GM12878 (cell line): ENCODE results near the gene ATRNL1. TPM values are rescaled to one million over a fixed set of nuclear protein-coding genes. Genes with fewer than 3 reads are reported as not detected.

Source experiments
- ATAC-seq: fragments of 200-7000 bp; cut with Tn5 transposase; 3 replicates; pipeline ENCODE4 v1.9.1; 2020; ENCODE audit warnings: mild to moderate bottlenecking, moderate library complexity
- BruUV-seq: library from RNA; stranded (reverse); fragments of 400-500 nt; replicated peaks from 2 replicates; lab custom pipeline; 2021; lab: Mats Ljungman, UMichigan
- CTCF ChIA-PET: fragments of 300-600 bp; sonication (Branson Sonifier 250); formaldehyde crosslinking; extraction: SDS; loops from one replicate; lab custom pipeline; 2021; ENCODE audit warnings: inconsistent platforms; lab: Yijun Ruan, JAX
- POLR2A ChIA-PET: fragments of 350-600 bp; formaldehyde crosslinking; extraction: SDS; loops from one replicate; lab custom pipeline; 2021; ENCODE audit warnings: inconsistent platforms; lab: Charles Lee
- RAD21 ChIA-PET: fragments of 300-600 bp; sonication (Branson Sonifier 250); formaldehyde crosslinking; loops from one replicate; lab custom pipeline; 2023; ENCODE audit warnings: antibody characterized with exemption; ENCODE audit not compliant: unreplicated experiment; lab: Charles Lee
- SMC1A ChIA-PET: fragments of 300-600 bp; sonication (Branson Sonifier 250); formaldehyde crosslinking; loops from one replicate; lab custom pipeline; 2023; ENCODE audit not compliant: unreplicated experiment, uncharacterized antibody; lab: Charles Lee
- DNase-seq: peaks from one replicate; pipeline ENCODE4 v3.0.0-alpha.2; 2011; ENCODE audit warnings: low read depth, low spot score
- FAIRE-seq: peaks from 3 replicates; lab custom pipeline; 2011; peaks lifted over from hg19 to GRCh38; lab: Jason Lieb, UNC
- H2AFZ ChIP-seq: 2 replicates; pipeline ENCODE4 v1.6.0; 2011; ENCODE audit warnings: low read depth, low read length, control low read depth; ENCODE audit not compliant: control insufficient read depth
- H3K27ac ChIP-seq: 2 replicates; pipeline ENCODE4 v1.5.1; 2011; ENCODE audit warnings: control low read depth; ENCODE audit not compliant: control insufficient read depth, insufficient read depth
- H3K27me3 ChIP-seq, 2 experiments: replicated peaks in 1 of 2; 2 replicates each; pipeline versions ENCODE4 v1.6.0 to v1.6.1; 2011; ENCODE audit warnings: low read length in 1 of 2; ENCODE audit not compliant: control insufficient read depth in 2 of 2, insufficient read depth in 2 of 2
- H3K36me3 ChIP-seq, 2 experiments: 2 replicates each; pipeline ENCODE4 v1.5.1; 2011; ENCODE audit warnings: low read length in 1 of 2; ENCODE audit not compliant: control insufficient read depth in 2 of 2, insufficient read depth in 2 of 2
- H3K4me1 ChIP-seq: 2 replicates; pipeline ENCODE4 v1.6.1; 2011; ENCODE audit warnings: mild to moderate bottlenecking, low read length, moderate library complexity, mixed read lengths; ENCODE audit not compliant: control insufficient read depth, insufficient read depth
- H3K4me2 ChIP-seq: 2 replicates; pipeline ENCODE4 v1.6.0; 2011; ENCODE audit warnings: control low read depth; ENCODE audit not compliant: control insufficient read depth, insufficient read depth
- H3K4me3 ChIP-seq: fragments of 200-600 bp; sonication (generic); 2 replicates; pipeline ENCODE4 v1.5.1; 2016
- H3K79me2 ChIP-seq: 2 replicates; pipeline ENCODE4 v1.6.0; 2011; ENCODE audit warnings: low read length; ENCODE audit not compliant: control insufficient read depth, insufficient read depth
- H3K9ac ChIP-seq: 2 replicates; pipeline ENCODE4 v1.8.0; 2011; ENCODE audit warnings: low read length, control low read depth, mixed read lengths; ENCODE audit not compliant: control insufficient read depth, insufficient read depth
- H3K9me3 ChIP-seq: replicated peaks from 3 replicates; pipeline ENCODE4 v1.5.1; 2011; ENCODE audit warnings: mild to moderate bottlenecking, low read length; ENCODE audit not compliant: control insufficient read depth, insufficient read depth
- H4K20me1 ChIP-seq: 2 replicates; pipeline ENCODE4 v1.6.0; 2011; ENCODE audit not compliant: control insufficient read depth, insufficient read depth
- BCL3 ChIP-seq: IDR thresholded peaks from 2 replicates; pipeline ENCODE4 v1.6.1; 2011; ENCODE audit warnings: borderline replicate concordance, low read depth, mild to moderate bottlenecking, moderate library complexity, low read length; ENCODE audit not compliant: insufficient read depth, poor library complexity, severe bottlenecking
- CBFB ChIP-seq: IDR thresholded peaks from 2 replicates; pipeline ENCODE4 v1.6.1; 2016; ENCODE audit warnings: antibody characterized with exemption, low read depth
- ETV6 ChIP-seq, 2 experiments: fragments of 450-650 bp in 1 of 2; IDR thresholded peaks in 1 of 2; conservative IDR thresholded peaks in 1 of 2; 2 replicates each; pipeline ENCODE4 v1.6.1; 2014; ENCODE audit warnings: antibody characterized with exemption in 1 of 2, borderline replicate concordance in 1 of 2, low read depth in 1 of 2, mild to moderate bottlenecking in 1 of 2, moderate library complexity in 1 of 2
- FOS ChIP-seq: IDR thresholded peaks from 3 replicates; pipeline ENCODE4 v1.6.1; 2011; ENCODE audit warnings: borderline replicate concordance; ENCODE audit not compliant: insufficient read length; ENCODE audit errors: extremely low read depth
- KDM1A ChIP-seq: fragments of 200-600 bp; sonication (generic); IDR thresholded peaks from 2 replicates; pipeline ENCODE4 v1.6.1; 2016; ENCODE audit warnings: borderline replicate concordance
- MEF2B ChIP-seq: fragments of 450-650 bp; IDR thresholded peaks from 2 replicates; pipeline ENCODE4 v1.6.1; 2018; ENCODE audit warnings: mild to moderate bottlenecking, moderate library complexity; ENCODE audit not compliant: partially characterized antibody, poor library complexity, severe bottlenecking
- NBN ChIP-seq: fragments of 450-650 bp; IDR thresholded peaks from 2 replicates; pipeline ENCODE4 v1.6.1; 2016
- POLR2AphosphoS2 ChIP-seq: IDR thresholded peaks from 2 replicates; pipeline ENCODE4 v1.6.1; 2011; ENCODE audit warnings: low read depth, mild to moderate bottlenecking, low read length, improper control_type of control experiment, moderate library complexity
- POLR2AphosphoS5 ChIP-seq: IDR thresholded peaks from 2 replicates; pipeline ENCODE4 v1.6.1; 2011; ENCODE audit warnings: mild to moderate bottlenecking, low read length, inconsistent platforms
- SMC3 ChIP-seq: IDR thresholded peaks from 2 replicates; pipeline ENCODE4 v1.6.1; 2011; ENCODE audit warnings: low read length, improper control_type of control experiment, borderline replicate concordance
- SREBF2 ChIP-seq: IDR thresholded peaks from 2 replicates; pipeline ENCODE4 v1.6.1; 2012; ENCODE audit warnings: mild to moderate bottlenecking, low read length
- ZZZ3 ChIP-seq: IDR thresholded peaks from 2 replicates; pipeline ENCODE4 v1.6.1; 2011; ENCODE audit warnings: low read depth; ENCODE audit not compliant: control insufficient read depth, insufficient read length
- WGBS: methylation state at CpG from one replicate; pipeline ENCODE4 v1.1.6; 2016; ENCODE audit warnings: low lambda C conversion rate; ENCODE audit not compliant: insufficient replicate concordance, insufficient coverage; ENCODE audit errors: missing lambda C conversion rate; 5-methylcytosine and 5-hydroxymethylcytosine counted together
- in situ Hi-C: fragments of 300-500 bp; cut with MboI; formaldehyde crosslinking; loops from 9 replicates; pipeline ENCODE4 v1.14.3; 2018; ENCODE audit warnings: mixed read lengths
- intact Hi-C: fragments of 100-400 bp; cut with micrococcal nuclease; formaldehyde crosslinking; loops from one replicate; pipeline ENCODE4 v1.14.2; 2022; ENCODE audit not compliant: unreplicated experiment
- polyA plus RNA-seq, 11 experiments: library from polyadenylated mRNA; depleted of rRNA in 4 of 11; unstranded in 6 of 11; stranded (reverse) in 5 of 11; fragments of >200 nt; fragmentation: Nextera tagmentation in 4 of 11; fragmentation: Illumina TruSeq in 1 of 11; extraction: Ambion mirVana in 4 of 11; extraction: Trizol in 1 of 11; gene quantifications; 1 replicate in 1 of 11; 2 replicates in 10 of 11; pipeline versions ENCODE4 v1.2.1 to v1.2.3, GENCODE V29; 2011 to 2016; ENCODE audit warnings: inconsistent platforms in 2 of 11, missing spikeins in 2 of 11, low read depth in 1 of 11
- total RNA-seq, 4 experiments: library from RNA; depleted of rRNA in 3 of 4; stranded (reverse); fragments of >200 nt in 3 of 4; fragmentation: Illumina TruSeq in 1 of 4; extraction: Trizol in 1 of 4; gene quantifications; 2 replicates each; pipeline versions ENCODE4 v1.2.1 to v1.2.3, GENCODE V29; 2013 to 2021
- TF ChIP-seq, protein P1 (sequence below): fragments of 450-650 bp; IDR thresholded peaks from 2 replicates; pipeline ENCODE4 v1.6.1; 2016; ENCODE audit warnings: mild to moderate bottlenecking
- TF ChIP-seq, protein P2 (sequence below): IDR thresholded peaks from 2 replicates; pipeline ENCODE4 v1.6.1; 2012; ENCODE audit warnings: mild to moderate bottlenecking, low read depth, low read length
- TF ChIP-seq, protein P3 (sequence below): IDR thresholded peaks from 2 replicates; pipeline ENCODE4 v1.6.1; 2011; ENCODE audit warnings: low read depth, mild to moderate bottlenecking, low read length, moderate library complexity, borderline replicate concordance; ENCODE audit errors: extremely low read depth

ATRNL1 gene
- total and polyA plus RNA-seq, 10 of the 15 experiments (the other 5 are each of a cell fraction or from before 2014, with no cell fraction given), result 0.03 to 1.4 (median 0.34) TPM

DNA sequence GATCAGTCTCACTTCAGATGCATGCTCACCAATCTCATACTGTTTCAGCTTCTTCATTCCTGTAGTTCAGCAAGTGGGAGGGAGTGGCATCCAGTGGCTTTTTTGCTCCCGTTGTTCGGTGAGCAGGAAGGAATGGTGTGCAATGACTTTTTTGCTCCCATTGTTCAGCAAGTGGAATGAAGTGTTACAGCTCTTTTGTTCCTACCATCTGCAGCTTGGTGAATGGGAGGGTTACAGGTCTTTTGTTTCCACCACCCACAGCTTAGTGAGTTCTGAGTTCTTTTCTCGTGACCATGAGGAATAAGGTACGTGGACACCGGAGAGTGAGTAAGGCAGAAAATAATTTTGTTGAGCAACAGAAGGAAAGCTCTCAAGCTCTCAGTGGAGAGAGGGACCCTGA lies 363.6 kb downstream of the ATRNL1 start (continued):
- no peak for TF ChIP-seq FOS

DNA sequence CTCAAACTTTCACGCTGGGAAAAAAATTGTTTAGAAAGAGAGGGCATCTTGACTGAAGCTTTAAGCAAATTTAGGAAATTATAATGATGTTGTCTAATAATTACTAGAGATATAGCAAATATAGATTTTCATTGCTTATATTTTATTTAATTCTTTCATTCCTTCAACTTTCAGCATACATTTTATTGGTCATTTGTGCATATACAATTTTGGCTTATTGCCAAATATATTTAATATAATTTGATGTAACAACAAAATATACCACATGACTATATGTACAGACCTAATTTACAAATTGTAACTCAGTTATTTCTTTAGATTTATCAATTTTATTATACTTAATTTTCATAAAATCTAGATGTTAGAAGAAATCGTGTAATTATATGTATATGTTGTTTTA lies 390.1 kb downstream of the ATRNL1 start:
- ChIA-PET CTCF (interaction anchor here (0.9 kb wide), 1 partner anchor 19 kb away, joined by 4 read pairs; no protein-coding TSS in a partner anchor), RAD21 (no interaction called here), SMC1A (no interaction called here), POLR2A (no interaction called here)
- intact Hi-C loops (no loop called here), in situ Hi-C loops (no loop called here)
- Histone ChIP-seq H2AFZ (no peak overlapping the region), H3K27me3 (no peaks in the 10 kb centered on the region), H3K79me2 (no peaks in the 10 kb centered on the region), H4K20me1 (no peaks in the 10 kb centered on the region), H3K9ac (no peak overlapping the region), H3K4me1 (no peaks in the 10 kb centered on the region), H3K4me2 (no peak overlapping the region), H3K4me3 (no peak overlapping the region), H3K9me3 (no peaks in the 10 kb centered on the region), H3K27ac (no peak overlapping the region), H3K36me3 (no peaks in the 10 kb centered on the region)
- no peak for FAIRE-seq
- ATAC-seq, result no peak
- whole genome bisulfite sequencing, result 67% methylated on average over 2 of the region's 2 CpGs
- DNase-seq, result no peak
- no TSS peak for BruUV-seq
- TF ChIP-seq MEF2B, result no peak
- TF ChIP-seq, protein P1, sequence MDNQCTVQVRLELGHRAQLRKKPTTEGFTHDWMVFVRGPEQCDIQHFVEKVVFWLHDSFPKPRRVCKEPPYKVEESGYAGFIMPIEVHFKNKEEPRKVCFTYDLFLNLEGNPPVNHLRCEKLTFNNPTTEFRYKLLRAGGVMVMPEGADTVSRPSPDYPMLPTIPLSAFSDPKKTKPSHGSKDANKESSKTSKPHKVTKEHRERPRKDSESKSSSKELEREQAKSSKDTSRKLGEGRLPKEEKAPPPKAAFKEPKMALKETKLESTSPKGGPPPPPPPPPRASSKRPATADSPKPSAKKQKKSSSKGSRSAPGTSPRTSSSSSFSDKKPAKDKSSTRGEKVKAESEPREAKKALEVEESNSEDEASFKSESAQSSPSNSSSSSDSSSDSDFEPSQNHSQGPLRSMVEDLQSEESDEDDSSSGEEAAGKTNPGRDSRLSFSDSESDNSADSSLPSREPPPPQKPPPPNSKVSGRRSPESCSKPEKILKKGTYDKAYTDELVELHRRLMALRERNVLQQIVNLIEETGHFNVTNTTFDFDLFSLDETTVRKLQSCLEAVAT, result no peak
- TF ChIP-seq ZZZ3, result no peak
- TF ChIP-seq SMC3, result no peak
- TF ChIP-seq, protein P2, sequence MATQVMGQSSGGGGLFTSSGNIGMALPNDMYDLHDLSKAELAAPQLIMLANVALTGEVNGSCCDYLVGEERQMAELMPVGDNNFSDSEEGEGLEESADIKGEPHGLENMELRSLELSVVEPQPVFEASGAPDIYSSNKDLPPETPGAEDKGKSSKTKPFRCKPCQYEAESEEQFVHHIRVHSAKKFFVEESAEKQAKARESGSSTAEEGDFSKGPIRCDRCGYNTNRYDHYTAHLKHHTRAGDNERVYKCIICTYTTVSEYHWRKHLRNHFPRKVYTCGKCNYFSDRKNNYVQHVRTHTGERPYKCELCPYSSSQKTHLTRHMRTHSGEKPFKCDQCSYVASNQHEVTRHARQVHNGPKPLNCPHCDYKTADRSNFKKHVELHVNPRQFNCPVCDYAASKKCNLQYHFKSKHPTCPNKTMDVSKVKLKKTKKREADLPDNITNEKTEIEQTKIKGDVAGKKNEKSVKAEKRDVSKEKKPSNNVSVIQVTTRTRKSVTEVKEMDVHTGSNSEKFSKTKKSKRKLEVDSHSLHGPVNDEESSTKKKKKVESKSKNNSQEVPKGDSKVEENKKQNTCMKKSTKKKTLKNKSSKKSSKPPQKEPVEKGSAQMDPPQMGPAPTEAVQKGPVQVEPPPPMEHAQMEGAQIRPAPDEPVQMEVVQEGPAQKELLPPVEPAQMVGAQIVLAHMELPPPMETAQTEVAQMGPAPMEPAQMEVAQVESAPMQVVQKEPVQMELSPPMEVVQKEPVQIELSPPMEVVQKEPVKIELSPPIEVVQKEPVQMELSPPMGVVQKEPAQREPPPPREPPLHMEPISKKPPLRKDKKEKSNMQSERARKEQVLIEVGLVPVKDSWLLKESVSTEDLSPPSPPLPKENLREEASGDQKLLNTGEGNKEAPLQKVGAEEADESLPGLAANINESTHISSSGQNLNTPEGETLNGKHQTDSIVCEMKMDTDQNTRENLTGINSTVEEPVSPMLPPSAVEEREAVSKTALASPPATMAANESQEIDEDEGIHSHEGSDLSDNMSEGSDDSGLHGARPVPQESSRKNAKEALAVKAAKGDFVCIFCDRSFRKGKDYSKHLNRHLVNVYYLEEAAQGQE, result no peak
- TF ChIP-seq, protein P3, sequence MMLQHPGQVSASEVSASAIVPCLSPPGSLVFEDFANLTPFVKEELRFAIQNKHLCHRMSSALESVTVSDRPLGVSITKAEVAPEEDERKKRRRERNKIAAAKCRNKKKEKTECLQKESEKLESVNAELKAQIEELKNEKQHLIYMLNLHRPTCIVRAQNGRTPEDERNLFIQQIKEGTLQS, result no peak
- no peak for TF ChIP-seq CBFB
- TF ChIP-seq ETV6 (conservative IDR thresholded peaks at IDR 0.05 in 1 of 2, IDR thresholded peaks at IDR 0.05 in 1 of 2; ENCODE audit: borderline replicate concordance in 1 of 2, low read depth in 1 of 2), result no peak
- TF ChIP-seq POLR2AphosphoS2, result no peak
- TF ChIP-seq NBN, result no peak
- TF ChIP-seq BCL3, result no peak
- TF ChIP-seq SREBF2, result no peak
- no peak for TF ChIP-seq KDM1A
- no peak for TF ChIP-seq POLR2AphosphoS5
